Left ventricle myocardium inferior (tissue), 1 donor: ENCODE results near the gene RIIAD1. TPM values are rescaled to one million over a fixed set of nuclear protein-coding genes. Genes with fewer than 3 reads are reported as not detected.

Experiments used
- DNase-seq: peaks from one replicate; pipeline ENCODE4 v3.0.0-alpha.2; 2020
- H3K27ac ChIP-seq: fragments of 200-600 bp; replicated peaks from 2 replicates; pipeline ENCODE4 v1.8.0; 2021
- H3K27me3 ChIP-seq: fragments of 200-600 bp; 2 replicates; pipeline ENCODE4 v1.8.0; 2021; ENCODE audit warnings: low read depth
- H3K36me3 ChIP-seq: fragments of 200-600 bp; 2 replicates; pipeline ENCODE4 v1.8.0; 2021
- H3K4me1 ChIP-seq: fragments of 200-600 bp; 2 replicates; pipeline ENCODE4 v1.8.0; 2021
- H3K4me3 ChIP-seq: fragments of 200-600 bp; 2 replicates; pipeline ENCODE4 v1.8.0; 2021; ENCODE audit warnings: mild to moderate bottlenecking, moderate library complexity
- H3K9me3 ChIP-seq: fragments of 200-600 bp; replicated peaks from 2 replicates; pipeline ENCODE4 v1.8.0; 2021
- intact Hi-C: fragments of 100-400 bp; cut with micrococcal nuclease; formaldehyde crosslinking; loops from one replicate; pipeline ENCODE4 v1.11.0; 2022
- total RNA-seq: library from RNA; stranded (reverse); fragmentation: NEBNext Ultra II Directional; extraction: Animal tissue kit (Norgen Biotek cat#: 25700); gene quantifications from one replicate; pipeline ENCODE4 v1.2.1, GENCODE V29; 2021
- TF ChIP-seq, protein P1 (sequence below): fragments of 200-600 bp; IDR thresholded peaks from 2 replicates; pipeline ENCODE4 v1.8.0; 2021; ENCODE audit warnings: antibody characterized with exemption, mild to moderate bottlenecking, borderline replicate concordance
- donor health status: DM: no; HTN: yes; CAD: no; lungs with severe emphysema.

RIIAD1 gene
- total RNA-seq, 1 donor from 2014 or later: 5.6 TPM

DNA sequence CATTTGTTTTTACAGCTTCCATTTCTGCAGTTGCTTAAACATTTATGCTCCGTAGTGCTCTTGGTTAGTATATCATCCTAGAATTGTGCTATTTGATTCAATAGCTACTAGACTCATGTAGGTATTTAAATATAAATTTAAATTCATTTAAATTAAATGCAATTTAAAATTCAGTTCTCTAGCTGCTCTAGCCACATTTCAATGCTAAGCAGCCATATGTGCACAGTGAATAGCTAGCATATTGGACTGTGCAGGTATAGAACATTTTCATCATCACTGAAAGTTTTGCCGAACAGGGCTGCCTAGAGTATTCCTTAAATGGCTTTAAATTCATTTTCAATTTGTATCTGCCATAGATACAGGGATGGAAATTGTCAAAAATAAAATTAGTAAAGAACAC lies 37.2 kb upstream of the RIIAD1 start:
- intact Hi-C loops: no loop called here
- H3K27ac ChIP-seq: no peak overlapping the region
- H3K27me3 ChIP-seq: no peaks in the 10 kb centered on the region
- TF ChIP-seq, protein P1, sequence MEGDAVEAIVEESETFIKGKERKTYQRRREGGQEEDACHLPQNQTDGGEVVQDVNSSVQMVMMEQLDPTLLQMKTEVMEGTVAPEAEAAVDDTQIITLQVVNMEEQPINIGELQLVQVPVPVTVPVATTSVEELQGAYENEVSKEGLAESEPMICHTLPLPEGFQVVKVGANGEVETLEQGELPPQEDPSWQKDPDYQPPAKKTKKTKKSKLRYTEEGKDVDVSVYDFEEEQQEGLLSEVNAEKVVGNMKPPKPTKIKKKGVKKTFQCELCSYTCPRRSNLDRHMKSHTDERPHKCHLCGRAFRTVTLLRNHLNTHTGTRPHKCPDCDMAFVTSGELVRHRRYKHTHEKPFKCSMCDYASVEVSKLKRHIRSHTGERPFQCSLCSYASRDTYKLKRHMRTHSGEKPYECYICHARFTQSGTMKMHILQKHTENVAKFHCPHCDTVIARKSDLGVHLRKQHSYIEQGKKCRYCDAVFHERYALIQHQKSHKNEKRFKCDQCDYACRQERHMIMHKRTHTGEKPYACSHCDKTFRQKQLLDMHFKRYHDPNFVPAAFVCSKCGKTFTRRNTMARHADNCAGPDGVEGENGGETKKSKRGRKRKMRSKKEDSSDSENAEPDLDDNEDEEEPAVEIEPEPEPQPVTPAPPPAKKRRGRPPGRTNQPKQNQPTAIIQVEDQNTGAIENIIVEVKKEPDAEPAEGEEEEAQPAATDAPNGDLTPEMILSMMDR: no peak
- no peak for DNase-seq
- H3K36me3 ChIP-seq: peaks cover 34% of the 10 kb centered on the region
- H3K4me1 ChIP-seq: peaks cover 17% of the 10 kb centered on the region
- no peak overlapping the region for H3K4me3 ChIP-seq
- H3K9me3 ChIP-seq: no peaks in the 10 kb centered on the region

DNA sequence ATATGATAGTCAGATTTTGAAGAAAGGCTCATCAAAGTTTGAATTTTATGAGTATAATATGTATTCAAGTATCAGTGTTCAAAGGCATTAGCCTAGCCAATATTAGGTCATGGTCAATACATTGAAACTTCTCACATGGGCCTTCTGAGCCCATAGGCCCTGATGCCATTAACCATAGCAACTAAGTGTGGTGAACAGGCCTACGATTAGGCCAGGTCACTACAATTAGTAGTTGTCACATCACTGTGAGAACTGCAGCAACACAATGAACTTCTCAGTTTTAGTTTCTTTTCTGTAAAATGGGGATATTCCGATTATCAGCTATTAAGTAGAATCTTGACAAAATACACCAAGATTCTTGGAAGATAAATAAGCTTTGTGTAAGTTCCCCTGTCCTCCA lies 34.8 kb upstream of the RIIAD1 start:
- Histone ChIP-seq H3K27me3 (no peaks in the 10 kb centered on the region), H3K27ac (no peak overlapping the region), H3K9me3 (no peaks in the 10 kb centered on the region), H3K4me3 (no peak overlapping the region), H3K36me3 (peaks cover 30% of the 10 kb centered on the region), H3K4me1 (peaks cover 19% of the 10 kb centered on the region)
- no peak for DNase-seq
- intact Hi-C loops: no loop called here
- TF ChIP-seq, protein P1: no peak

DNA sequence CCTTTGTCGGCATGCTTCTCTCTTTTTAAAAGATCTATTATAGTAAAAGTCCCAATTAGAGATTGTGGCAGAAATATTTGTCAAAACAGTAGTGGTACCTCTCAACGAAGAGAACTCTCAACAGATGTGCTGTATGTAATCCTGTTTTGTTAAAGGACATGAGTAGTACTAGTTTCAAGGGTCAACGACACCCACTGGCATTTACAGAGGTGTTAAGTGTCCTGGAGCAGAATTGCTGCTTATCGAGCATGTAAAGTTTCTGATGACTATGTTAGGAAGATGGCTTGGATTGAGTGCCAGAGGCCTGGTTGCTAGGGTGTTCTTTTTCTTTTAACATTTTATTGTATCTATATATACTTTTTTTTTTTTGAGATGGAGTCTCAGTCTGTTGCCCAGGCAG lies 31.8 kb upstream of the RIIAD1 start:
- Histone ChIP-seq H3K9me3 (no peaks in the 10 kb centered on the region), H3K27me3 (no peaks in the 10 kb centered on the region), H3K27ac (peak overlapping the region; percentile 33), H3K4me3 (no peak overlapping the region), H3K36me3 (peaks cover 42% of the 10 kb centered on the region), H3K4me1 (peaks cover 19% of the 10 kb centered on the region)
- TF ChIP-seq, protein P1: no peak
- DNase-seq: no peak
- intact Hi-C loops: no loop called here

DNA sequence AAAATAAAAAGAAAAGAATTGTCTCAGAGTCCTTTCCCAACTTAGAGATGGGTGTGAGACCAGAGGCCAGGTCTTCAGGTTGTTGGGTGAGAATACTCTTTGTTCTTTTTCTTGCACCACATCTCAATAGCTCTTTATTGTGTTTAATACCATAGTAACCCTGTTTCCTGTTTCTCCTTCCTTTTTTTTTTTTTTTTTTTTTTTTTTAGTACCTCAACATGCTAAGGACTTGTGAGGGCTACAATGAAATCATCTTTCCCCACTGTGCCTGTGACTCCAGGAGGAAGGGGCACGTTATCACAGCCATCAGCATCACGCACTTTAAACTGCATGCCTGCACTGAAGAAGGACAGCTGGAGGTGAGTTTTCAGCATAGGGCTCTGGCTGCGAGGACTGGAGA lies 29.1 kb upstream of the RIIAD1 start:
- DNase-seq: no peak
- no peak overlapping the region for H3K27ac ChIP-seq
- intact Hi-C loops: no loop called here
- no peak overlapping the region for H3K4me3 ChIP-seq
- H3K27me3 ChIP-seq: no peaks in the 10 kb centered on the region
- H3K9me3 ChIP-seq: no peaks in the 10 kb centered on the region
- TF ChIP-seq, protein P1: no peak
- H3K36me3 ChIP-seq: peaks cover 53% of the 10 kb centered on the region
- peaks cover 19% of the 10 kb centered on the region for H3K4me1 ChIP-seq

DNA sequence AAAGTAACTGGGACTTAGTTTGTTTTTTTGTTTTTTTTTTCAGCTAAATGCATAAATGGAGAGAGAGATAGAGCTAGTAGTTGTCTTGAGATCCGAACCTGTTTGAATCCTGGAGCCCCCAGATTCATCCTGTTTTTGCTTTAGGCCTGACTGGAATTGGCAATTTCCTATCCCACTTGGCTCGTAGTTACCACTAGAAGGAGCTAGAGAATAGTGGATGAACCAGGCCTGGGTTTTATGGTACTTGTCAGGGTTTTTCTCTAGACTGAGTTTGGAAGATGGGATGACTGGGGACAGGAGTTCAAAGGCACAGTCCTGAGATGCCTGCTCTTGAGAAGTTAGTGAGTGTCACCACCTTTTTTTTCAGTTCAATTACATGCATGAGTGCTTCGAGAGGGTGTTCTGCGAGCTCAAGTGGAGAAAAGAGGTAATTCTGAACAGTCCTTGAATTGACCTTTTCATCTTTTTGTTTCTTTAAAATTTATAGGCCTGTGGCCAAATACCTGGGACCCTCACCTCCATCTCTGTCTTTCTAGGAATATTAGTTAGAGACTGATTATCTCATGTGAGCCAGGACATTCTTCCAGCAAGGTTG lies 28.2 kb upstream of the RIIAD1 start:
- Histone ChIP-seq H3K4me1 (peaks cover 19% of the 10 kb centered on the region), H3K36me3 (peaks cover 54% of the 10 kb centered on the region), H3K4me3 (no peak overlapping the region), H3K27me3 (no peaks in the 10 kb centered on the region), H3K27ac (no peak overlapping the region), H3K9me3 (no peaks in the 10 kb centered on the region)
- TF ChIP-seq, protein P1: peak; percentile 61
- no peak for DNase-seq
- intact Hi-C loops: no loop called here

DNA sequence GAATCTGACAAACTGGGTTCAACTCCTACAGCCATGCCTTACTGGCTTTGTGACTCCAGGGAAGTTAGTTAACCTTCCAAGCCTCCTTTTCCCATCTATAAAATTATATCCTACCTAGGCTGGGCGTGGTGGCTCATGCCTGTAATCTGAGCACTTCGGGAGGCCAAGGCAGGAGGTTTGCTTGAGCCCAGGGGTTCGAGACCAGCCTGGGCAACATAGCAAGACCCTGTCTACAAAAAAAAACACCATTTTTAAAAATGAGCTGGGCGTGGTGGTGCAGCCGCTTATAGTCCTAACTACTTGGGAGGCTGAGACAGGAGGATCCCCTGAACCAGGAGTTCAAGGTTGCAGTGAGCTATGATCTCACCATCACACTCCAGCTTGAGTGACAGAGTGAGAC lies 19.8 kb upstream of the RIIAD1 start:
- intact Hi-C loops: no loop called here
- peaks cover 57% of the 10 kb centered on the region for H3K36me3 ChIP-seq
- H3K9me3 ChIP-seq: no peaks in the 10 kb centered on the region
- H3K27ac ChIP-seq: no peak overlapping the region
- DNase-seq: no peak
- no peak overlapping the region for H3K4me3 ChIP-seq
- TF ChIP-seq, protein P1: no peak
- no peaks in the 10 kb centered on the region for H3K4me1 ChIP-seq
- peaks cover 5% of the 10 kb centered on the region for H3K27me3 ChIP-seq
